HG02943 (cell line): ENCODE results near the gene SENP5.
"Not testable (repeated sequence)": the region's sequence is repeated elsewhere in the genome, so short reads cannot be mapped to it uniquely, and the experiment has no call there.

Experiments
- ATAC-seq: cut with Tn5 transposase; IDR thresholded peaks from one replicate; pipeline ENCODE4 v1.9.1; 2021; ENCODE audit warnings: mild to moderate bottlenecking, low read depth, moderate library complexity; ENCODE audit not compliant: unreplicated experiment

The SENP5 gene

DNA sequence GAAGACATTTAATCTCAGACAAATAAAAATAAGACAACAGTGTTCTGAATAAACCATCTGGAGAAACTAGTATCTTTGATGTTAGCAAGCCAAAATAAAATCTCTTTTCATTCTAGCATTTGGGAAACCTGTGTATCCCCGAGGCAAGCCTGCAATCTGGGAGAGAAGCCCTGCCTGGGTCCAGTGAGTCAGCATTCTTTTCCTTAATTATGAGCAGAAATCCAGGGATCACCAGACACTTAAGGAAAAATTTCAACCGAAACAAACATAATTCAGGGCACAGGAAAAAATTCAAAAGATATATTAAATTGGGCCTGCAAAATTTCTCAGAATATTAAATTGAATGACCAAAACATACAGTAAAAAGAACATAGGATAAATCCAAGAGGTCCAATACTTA is 70.4 kb downstream of the SENP5 start:
- ATAC-seq = no peak

DNA sequence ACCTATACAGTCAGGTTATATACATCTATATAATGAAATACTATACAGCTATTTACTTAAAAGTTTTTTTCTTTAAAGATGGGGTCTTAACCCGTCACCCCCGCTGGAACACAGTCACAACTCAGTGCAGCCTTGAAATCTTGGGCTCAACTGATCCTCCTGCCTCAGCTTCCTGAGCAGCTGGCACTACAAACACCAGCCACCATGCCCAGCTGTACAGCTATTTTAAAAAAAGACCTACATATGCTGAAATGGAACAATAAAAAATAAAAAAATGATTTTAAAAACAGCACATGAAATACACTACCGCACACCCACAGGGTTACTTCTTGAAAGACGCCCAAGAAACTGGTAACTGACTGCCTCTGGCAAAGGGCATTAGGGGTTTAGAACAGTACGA is 70.9 kb downstream of the SENP5 start:
- no peak for ATAC-seq

DNA sequence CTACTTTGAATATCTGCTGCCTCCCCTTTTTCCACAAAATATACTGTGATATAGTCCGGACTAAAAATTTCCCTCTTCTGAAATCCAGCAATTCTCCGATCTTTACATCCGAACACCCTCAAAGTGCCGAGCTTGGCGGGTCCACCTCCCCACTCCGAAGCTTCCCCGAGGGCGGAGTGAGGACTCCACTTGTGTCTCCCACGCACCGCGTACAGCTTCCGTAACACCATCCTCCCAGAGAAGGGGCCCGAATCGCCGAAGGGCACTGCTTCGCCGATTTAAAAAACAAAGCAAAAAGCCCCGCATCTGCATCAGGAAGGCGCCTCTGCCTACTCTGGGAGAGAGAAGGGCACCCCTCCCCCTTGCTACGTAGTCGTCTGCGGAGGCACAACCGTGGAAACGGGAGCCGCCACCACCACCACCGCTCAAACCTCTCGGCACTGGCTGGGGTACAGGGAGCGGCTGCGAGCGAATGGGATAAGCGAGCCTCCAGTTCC is 74.1 kb downstream of the SENP5 start:
- ATAC-seq = peak; percentile 19

DNA sequence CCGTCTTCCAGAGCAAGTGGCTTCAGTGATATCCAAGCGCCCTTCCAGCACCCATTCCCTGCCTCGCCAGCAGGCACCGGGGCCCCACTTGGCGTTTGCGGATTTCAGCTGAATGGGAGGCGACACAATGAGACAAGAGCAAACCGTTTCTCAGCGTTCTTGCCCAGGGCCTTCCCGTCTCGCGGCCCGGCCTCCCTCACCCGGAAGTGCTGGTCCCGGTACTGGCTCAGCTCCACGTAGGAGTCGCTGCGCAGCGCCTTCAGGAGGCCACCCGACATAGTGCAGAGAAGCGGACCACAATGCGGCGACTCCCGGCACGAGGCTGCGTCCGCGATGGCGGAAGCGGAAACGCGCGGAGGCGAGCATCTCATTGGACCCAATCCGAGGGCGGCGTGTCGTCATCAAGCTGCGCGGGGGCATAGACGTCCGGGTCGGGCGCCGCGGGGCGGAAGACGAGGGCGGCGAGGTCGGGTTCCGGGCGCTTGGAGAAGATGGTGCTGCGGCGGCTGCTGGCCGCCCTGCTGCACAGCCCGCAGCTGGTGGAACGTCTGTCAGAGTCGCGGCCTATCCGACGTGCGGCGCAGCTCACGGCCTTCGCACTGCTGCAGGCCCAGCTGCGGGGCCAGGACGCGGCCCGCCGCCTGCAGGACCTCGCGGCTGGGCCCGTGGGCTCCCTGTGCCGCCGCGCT is 74.7 kb downstream of the SENP5 start, which contains the start of gene NCBP2:
NCBP2 (minus strand) TSS at position 303 of the 689 bp plus-strand sequence; CDS start at position 278, 25 bp downstream.
- ATAC-seq = peak; percentile 93

DNA sequence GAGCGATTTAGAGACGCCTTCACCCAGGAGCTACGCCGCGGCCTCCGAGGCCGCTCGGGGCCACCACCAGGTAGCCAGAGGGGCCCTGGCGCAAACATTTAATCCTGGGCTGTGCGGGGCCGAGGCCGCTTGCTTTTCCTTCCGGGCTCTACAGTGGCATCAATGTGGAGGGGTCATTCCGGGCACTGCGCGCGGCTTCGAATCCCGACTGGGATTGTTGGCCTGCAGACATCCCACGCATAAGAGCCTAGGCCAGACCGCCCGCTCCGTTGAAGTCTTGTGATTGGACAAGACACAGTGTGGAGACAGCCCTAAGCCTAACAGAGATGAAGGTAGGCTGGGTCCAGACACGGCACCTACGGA is 75.2 kb downstream of the SENP5 start:
- peak; percentile 15 for ATAC-seq

DNA sequence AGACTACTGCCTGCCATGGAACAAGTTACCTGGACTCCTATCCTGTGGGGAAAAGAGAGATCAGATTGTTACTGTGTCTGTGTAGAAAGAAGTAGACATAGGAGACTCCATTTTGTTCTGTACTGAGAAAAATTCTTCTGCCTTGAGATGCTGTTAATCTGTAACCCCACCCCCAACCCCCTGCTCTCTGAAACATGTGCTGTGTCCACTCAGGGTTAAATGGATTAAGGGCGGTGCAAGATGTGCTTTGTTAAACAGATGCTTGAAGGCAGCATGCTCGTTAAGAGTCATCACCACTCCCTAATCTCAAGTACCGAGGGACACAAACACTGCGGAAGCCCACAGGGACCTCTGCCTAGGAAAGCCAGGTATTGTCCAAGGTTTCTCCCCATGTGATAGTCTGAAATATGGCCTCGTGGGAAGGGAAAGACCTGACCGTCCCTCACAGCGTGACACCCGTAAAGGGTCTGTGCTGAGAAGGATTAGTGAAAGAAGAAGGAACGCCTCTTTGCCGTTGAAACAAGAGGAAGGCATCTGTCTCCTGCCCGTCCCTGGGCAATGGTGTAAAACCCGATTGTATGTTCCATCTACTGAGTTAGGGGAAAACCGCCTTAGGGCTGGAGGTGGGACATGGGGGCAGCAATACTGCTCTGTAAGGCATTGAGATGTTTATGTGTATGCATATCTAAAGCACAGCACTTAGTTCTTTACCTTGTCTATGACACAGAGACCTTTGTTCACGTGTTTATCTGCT is 76.5 kb downstream of the SENP5 start:
- not testable (repeated sequence) for ATAC-seq

DNA sequence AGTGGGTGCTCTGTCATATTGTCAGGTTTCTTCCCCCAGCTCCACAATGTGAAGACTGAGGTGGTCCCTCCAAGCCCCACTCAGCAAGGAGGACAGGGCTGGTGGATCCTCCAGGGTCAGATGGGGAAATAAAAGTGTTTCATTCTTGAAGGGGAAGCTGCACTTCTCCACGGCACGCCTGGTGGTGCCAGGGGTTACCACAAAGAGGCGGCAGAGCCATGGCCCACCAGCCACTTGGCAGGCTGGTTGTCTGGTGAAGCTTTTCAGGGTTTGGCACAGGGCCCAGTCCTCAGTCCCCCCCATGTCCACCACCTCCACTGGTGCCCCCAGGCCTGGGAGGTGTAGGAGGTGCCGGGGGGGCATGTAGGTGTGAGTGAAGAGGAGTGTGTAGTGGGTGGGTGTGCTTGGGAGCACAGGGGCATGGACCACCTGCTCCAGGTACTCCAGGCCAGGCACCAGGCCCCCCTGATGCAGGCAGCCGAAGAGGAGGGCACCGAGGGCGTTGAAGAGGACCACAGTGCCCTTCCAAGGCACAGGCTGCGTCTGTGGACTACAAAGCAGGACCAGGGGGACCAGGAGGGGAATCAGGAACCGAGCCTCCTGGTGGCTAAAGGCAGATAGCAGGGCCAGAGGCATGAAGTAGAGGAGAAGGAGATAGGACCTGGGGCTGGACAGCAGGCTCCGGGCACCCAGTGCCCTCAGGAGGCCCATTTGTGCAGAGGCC is 79.6 kb downstream of the SENP5 start:
- ATAC-seq = no peak

DNA sequence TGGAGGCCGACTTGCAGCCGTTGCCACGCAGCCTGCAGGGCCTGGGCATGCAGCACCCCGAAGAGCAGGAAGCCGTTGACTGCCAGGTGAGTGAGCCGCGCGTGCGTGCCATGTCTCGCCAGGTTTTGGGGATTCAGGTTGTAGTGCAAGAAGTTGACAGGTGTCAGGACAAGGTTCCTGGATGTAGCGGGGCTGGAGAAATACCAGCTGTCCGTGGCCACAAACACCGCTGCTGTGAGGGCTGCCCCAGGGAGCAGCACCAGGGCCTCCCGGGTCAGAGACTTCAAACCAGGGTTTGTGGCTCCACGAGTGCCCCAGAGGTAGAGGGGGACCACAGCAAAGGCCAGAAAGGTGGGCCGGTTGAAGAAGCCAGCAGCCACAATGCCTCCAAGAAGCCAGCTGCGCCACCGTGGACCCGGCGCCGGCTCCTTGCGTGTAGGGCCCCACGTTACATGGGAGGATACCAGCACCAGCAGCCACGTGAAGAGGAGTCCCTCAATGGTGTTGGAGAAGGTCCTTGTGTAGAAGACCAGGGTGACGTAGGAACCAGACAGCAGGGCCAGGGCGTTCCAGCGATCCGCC is 80.2 kb downstream of the SENP5 start:
- ATAC-seq = no peak

DNA sequence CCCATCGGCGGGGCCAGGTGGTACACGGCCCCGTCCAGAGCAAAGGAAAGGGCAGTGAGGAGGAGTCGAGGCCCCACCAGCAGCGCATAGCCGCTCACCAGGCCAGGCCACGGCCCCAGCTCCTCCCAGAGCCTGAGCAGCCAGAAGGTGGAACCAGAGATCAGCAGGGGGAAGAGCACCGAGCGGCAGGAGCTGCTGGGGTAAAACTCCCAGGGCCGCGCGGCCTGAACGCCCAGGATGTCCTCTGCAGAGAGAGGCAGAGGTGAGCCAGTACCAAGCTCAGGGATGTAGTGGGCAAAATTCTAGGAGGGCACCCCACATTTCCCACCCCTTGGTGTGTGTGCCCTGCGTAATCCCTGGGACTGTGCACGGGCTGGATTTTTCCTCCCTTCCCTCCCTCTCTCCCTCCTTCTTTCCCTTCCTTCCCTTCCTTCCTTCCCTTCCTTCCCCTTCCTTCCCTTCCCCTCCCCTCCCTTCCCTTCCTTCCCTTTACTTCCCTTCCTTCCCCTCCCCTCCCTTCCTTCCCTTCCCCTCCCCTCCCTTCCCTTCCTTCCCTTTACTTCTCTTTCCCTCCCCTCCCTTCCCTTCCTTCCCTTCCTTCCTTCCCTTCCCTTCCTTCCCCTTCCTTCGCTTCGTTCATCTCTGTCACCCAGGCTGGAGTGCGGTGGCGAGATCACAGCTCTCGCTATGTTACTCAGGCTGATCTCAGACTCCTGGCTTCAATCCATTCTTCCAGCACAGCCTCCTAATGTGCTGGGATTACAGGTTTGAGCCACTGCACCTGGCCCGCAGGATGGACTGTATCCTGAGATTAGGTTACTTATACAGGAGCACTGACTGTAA is 80.9 kb downstream of the SENP5 start:
- no peak for ATAC-seq

DNA sequence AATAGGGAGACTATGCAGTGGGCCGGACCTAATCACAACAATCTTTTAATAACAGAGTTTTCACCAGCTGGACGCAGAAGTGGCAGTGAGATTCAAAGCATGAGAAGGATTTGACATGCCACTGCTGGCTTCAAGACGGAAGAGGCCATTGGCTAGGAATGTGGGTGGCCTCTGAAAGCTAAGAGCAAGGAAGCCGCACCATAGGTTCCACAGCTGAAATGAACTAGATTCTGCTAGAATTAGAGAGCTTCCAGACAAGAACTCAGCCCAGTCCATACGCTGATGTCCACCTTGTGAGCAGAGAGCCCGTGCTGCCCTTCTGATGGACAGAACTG is 81.5 kb downstream of the SENP5 start:
- ATAC-seq = no peak

DNA sequence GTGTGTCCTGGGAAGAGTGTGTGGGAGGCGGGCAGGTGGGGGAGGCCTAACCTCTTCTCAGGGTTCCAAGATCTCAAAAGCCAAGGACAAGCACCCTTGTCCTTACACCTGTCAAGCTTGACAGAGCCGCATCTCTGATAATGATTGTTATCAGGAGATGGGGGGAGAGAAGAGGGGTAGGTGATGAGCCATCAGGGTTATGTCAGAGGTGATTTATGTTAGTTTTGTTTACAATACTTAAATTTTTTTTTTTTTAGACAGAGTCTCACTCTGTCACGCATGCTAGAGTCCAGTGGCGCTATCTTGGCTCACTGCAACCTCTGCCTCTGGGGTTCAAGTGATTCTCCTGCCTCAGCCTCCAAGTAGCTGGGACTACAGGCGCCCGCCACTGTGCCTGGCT is 82.0 kb downstream of the SENP5 start:
- ATAC-seq = no peak

DNA sequence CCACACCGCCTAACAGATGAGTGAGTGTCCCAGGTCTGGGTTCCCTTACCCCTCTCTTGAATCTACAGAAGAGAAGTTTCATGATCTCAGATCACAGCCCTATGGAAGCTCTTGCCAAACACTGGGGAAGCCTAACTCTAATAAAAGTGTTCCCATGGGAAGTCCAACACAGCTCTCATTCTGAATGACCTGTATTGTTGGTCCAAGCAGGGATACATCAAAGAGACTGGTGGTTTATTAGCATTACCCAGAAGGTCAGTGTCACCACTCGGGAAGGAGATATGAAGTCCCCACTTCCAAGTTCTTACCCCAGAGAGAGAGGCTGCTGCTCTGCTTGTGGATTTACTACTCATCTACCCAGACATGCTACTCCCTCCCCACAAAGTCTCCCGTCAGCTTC is 83.7 kb downstream of the SENP5 start:
- ATAC-seq = no peak

DNA sequence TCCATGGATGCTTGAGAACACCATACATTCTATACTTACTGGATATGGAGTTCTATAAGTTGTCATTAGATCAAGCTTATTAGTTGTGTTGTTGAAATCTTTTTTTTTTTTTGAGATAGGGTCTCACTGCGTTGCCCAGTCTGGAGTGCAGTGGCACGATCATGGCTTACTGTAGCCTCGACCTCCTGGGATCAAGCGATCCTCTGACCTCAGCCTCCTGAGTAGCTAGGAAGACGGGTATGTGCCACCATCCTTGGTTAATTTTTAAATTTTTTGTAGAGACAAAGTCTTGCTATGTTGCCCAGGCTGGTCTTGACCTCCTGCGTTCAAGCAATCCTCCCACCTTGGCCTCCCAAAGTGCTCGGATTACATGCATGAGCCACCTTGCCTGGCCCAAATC is 87.1 kb downstream of the SENP5 start:
- no peak for ATAC-seq

DNA sequence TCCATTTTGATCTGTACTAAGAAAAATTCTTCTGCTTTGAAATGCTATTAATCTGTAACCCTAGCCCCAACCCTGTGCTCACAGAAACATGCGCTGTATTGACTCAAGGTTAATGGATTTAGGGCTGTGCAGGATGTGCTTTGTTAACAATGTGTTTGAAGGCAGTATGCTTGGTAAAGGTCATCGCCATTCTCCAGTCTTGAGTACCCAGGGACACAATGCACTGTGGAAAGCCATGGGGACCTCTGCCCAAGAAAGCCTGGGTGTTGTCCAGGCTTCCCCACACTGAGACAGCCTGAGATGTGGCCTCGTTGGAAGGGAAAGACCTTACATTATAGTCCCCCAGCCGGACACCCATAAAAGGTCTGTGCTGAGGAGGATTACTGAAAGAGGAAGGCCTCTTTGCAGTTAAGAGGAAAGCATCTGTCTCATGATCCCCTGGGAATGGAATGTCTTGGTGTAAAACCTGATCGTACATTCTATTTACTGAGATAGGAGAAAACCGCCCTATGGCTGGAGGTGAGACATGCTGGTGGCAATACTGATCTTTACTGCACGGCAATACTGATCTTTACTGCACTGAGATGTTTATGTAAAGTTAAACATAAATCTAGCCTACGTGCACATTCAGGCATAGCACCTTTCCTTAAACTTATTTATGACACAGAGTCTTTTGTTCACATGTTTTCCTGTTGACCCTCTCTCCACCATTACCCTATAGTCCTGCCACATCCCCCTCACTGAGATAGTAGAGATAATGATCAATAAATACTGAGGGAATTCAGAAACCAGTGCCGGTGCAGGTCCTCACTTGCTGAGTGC is 94.6 kb downstream of the SENP5 start:
- no peak for ATAC-seq

DNA sequence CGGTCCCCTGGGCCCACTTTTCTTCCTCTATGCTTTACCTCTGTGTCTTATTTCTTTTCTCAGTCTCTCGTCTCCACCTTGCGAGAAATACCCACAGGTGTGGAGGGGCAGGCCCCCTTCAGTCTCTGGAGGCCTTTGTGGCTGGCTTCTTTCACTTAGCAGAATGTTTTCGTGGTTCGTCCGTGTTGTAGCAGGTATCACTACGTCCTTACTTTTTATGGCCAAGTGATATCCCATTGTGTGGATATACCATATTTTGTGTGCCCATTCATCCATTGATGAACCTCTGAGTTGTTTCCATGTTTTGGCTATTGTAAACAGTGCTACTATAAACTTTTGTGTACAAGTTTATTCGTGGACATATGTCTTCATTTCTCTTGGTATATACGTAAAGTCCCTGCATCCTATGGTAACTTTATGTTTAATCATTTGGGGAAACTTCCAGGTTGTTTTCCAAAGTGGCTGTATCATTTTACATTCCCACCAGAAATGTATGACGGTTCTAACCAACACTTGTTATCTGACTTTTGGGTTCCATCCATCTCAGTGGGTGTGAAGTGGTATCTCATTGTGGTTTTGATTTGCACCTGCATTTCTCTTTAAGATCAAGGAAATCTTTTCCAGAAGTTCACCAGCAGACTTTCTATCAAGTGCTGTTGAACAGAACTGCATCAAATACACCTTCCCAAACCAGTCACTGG is 95.4 kb downstream of the SENP5 start:
- no peak for ATAC-seq

DNA sequence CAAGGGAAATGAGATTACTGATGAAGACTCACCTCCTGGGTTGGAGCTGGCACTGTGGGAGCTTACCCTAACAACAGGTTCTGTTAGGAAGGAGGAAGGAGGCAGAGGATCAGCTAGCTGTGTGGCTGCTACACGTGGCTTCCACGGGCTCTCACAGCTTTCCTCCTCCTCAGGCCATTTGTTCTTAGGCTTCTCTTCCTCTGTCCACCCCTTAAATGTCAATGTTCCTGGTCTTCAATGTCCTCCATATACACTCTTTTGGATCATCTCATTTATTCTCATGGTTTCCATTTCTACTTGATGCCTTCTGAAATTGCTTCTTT is 95.9 kb downstream of the SENP5 start:
- ATAC-seq = no peak

DNA sequence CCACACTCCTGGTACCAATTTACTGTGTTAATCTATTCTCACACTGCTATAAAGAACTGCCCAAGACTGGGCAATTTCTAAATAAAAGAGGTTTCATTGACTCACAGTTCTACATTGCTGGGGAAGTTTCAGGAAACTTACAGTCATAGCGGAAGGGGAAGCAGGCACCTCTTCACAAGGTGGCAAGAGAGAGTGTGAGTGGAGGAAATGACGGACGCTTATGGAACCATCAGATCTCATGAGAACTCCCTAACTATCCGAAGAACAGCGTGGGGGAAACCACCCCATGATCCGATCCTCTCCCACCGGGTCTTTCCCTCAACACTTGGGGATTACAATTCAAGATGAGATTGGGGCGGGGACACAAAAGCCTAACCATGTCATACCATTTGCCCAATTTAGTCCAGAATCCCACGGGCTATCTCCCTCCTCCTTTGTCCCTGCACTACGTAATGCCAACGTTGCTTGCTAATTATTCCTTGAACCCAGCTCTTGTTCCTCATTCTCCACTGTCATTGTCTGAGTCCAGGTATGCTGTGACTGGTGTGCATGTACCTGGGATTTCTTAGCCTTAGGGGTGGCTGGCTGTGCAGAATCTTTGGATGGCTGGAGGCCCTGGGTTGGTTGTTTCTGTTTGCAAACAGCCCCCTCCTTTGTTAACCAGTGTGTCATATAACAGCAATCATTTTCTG is 97.5 kb downstream of the SENP5 start:
- ATAC-seq = no peak

DNA sequence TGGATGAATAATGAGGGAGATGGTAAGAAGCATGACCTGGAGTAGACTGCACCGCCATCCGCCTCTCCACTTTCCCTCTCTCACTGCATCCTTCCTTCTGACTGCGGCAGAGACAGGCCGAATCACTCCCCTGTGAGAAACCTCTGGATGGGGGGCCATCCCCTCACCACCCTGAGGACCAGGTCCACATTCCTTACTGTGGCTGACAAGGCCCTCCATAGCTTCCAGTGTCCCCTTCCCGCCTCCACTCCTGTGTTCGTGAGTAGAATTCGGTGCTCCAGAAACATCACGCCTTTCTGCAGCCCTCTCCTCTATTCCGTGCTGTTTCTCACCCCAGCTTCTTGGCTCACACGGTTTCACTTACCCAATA is 98.1 kb downstream of the SENP5 start:
- no peak for ATAC-seq
